Central memory CD8-positive, alpha-beta T cell (primary cell): Measurements from ENCODE around the gene EFCAB8.

Experiments used
- ATAC-seq: fragments of 150-1000 bp; cut with Tn5 transposase; replicated peaks from 2 replicates; pipeline ENCODE4 v1.10.0; 2022; ENCODE audit warnings: mild to moderate bottlenecking, moderate FRiP score, moderate number of reproducible peaks; ENCODE audit not compliant: poor library complexity, severe bottlenecking; ENCODE audit errors: extremely low read depth
- DNase-seq, 2 donors: peaks; one replicate each; pipeline ENCODE4 v3.0.0; 2021; ENCODE audit warnings: low spot score in 2 of 2
- H3K27ac Mint-ChIP-seq: one replicate; pipeline ENCODE4 v1.8.0; 2022; ENCODE audit warnings: low read depth, mild to moderate bottlenecking, moderate library complexity, mixed read lengths
- H3K27me3 Mint-ChIP-seq: one replicate; pipeline ENCODE4 v1.8.0; 2022; ENCODE audit warnings: mixed read lengths
- H3K36me3 Mint-ChIP-seq: one replicate; pipeline ENCODE4 v1.8.0; 2022; ENCODE audit warnings: mild to moderate bottlenecking, moderate library complexity, mixed read lengths; ENCODE audit not compliant: insufficient read depth
- H3K4me1 Mint-ChIP-seq: one replicate; pipeline ENCODE4 v1.8.0; 2022; ENCODE audit warnings: mixed read lengths
- H3K4me3 Mint-ChIP-seq: one replicate; pipeline ENCODE4 v1.8.0; 2022; ENCODE audit warnings: mild to moderate bottlenecking, moderate library complexity, mixed read lengths
- H3K9me3 Mint-ChIP-seq: one replicate; pipeline ENCODE4 v1.8.0; 2022; ENCODE audit warnings: mixed read lengths

Gene EFCAB8

DNA sequence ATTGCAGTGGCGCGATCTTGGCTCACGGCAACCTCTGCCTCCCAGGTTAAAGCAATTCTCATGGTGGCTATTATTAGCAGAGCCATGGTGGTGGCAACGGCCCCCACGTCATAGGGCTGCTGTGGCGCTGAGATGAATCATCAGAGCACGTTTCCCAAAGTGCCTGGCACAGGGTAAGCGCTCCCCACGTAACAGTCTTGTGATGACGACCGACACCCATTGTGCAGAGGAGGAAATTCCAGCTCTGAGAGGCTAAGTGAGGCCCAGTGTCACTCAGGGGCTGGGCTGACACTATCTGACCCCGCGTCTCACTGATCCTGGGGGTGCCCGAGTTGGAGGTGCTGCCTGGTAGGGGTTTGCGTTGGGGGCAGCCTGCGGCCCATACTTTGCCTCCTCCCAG, 129.3 kb downstream of the EFCAB8 start:
- Mint-ChIP-seq H3K27me3 (no peaks in the 10 kb centered on the region), H3K27ac (no peak overlapping the region), H3K4me3 (no peak overlapping the region), H3K36me3 (no peaks in the 10 kb centered on the region), H3K9me3 (no peaks in the 10 kb centered on the region), H3K4me1 (peaks cover 5% of the 10 kb centered on the region)
- DNase-seq (no peak), ATAC-seq (no peak)

DNA sequence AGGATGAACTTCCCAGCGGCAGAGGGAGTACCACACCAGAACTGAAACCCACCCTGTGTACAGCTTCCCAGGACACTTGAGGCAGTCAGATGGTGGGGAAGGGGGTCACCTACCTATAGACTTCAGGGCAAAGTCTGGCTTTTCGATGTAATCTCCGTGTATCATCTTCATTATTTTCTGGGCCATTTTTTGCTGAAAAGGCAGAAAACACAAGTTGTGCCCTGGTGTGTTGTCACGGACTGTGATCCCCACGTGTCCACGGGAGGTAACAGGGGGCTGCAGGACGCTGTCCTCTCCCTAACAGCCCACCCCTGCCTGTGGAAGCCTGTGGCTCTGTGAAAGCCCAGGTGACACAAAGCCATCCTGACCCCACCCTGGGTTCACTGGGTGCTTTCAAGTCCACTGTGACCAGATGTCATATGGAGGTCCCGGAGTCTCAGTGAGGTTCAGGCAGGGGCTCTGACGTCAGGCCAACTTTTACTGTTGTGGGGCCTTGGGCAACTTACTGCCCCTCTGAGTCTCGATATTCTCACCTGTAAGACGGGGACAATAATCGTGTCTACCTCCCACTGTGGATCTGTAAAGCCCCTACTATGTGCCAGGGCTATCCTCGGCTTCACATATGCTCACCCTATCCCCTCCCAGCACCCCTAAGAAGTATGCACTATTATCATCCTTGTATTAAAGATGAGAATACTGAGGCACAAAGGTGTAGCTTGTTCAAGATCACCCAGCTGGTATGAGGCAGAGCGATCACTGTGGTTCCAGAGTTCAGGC, 131.0 kb downstream of the EFCAB8 start:
- H3K4me3 Mint-ChIP-seq = no peak overlapping the region
- DNase-seq (no peak), ATAC-seq (no peak)
- peaks cover 5% of the 10 kb centered on the region for H3K4me1 Mint-ChIP-seq
- H3K36me3 Mint-ChIP-seq = no peaks in the 10 kb centered on the region
- H3K9me3 Mint-ChIP-seq = peaks cover 1% of the 10 kb centered on the region
- H3K27me3 Mint-ChIP-seq = no peaks in the 10 kb centered on the region
- H3K27ac Mint-ChIP-seq = no peak overlapping the region

DNA sequence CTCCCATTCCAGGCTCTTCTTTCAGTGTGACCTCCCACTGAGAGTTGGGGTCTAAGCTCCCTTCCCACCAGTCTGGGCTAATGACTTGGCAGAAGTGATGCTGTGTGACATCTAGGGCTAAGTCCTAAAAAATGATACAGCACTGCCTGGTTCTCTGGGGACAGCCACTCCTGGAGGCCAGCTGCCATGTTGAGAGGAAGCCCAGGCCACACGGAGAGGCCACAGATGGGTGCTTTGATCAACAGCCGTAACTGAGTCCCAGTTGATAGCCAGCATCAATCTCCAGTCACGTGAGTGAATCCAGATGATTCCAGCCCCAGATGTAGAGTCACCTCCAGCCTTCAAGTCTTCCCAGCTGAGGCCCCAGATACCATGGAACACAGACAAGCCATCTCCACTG, 131.7 kb downstream of the EFCAB8 start:
- H3K27me3 Mint-ChIP-seq = no peaks in the 10 kb centered on the region
- peaks cover 5% of the 10 kb centered on the region for H3K9me3 Mint-ChIP-seq
- no peak overlapping the region for H3K27ac Mint-ChIP-seq
- H3K36me3 Mint-ChIP-seq = no peaks in the 10 kb centered on the region
- DNase-seq (no peak), ATAC-seq (no peak)
- peaks cover 5% of the 10 kb centered on the region for H3K4me1 Mint-ChIP-seq
- H3K4me3 Mint-ChIP-seq = no peak overlapping the region

DNA sequence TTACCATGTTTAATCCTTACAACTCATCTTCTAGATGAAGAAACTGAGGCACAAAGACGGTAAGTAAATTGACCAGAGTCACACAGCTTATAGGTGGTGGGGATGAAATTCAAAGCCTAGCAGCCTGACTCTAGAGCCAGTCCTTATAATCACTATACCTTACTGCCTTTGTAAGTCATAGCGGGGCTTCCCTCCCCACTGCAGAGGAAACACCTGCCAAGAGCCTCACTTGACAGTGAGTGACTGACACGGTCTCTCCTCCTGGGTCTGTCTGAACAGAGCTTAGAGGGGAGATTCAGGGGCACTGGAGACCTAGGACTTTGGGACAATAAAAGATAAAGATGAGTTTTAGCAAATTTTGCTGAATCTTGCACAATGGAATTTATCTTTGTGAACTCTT, 132.7 kb downstream of the EFCAB8 start:
- Mint-ChIP-seq H3K9me3 (peaks cover 5% of the 10 kb centered on the region), H3K27ac (no peak overlapping the region), H3K4me3 (no peak overlapping the region), H3K27me3 (no peaks in the 10 kb centered on the region), H3K4me1 (peaks cover 5% of the 10 kb centered on the region), H3K36me3 (no peaks in the 10 kb centered on the region)
- no peak for ATAC-seq
- no peak for DNase-seq

DNA sequence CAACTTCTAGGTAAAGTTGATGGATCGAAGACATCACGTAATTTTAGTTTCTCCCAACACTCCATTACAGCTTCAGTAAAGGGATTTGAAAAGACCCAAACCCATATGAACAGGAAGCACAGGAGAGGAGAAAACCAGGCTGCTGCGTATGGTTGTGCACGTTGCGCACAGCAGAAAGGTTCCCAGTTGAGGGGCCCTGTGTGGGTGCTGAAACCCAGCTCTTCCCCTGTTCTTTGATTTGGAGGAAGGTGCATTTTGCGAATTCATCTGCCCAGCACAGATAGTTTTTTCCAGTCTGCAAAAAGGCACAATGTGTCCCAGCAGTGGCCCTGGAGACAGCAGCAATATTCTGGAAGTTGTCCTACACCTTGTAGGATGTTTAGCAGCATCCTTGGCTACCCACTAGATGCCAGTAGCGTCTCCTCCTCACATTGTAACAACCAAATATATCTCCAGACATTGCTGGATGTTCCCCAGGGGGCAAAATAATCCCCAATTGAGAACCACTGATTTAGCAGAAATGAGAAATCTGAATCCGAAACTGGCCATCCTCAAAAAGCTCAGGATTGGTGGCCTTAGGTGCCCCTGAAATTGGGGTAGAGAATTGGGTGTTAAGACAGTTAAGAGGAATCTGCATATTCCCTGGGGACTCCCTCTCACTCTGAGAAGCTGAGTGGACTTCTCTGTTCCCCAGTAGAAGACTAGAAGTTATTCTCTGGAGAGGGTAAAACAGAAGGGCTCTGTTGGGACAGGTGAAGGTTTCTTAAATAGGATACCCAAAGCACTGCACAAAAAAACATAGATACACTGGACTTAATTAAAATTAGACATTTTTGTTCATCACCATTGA, 133.3 kb downstream of the EFCAB8 start:
- Mint-ChIP-seq H3K27me3 (no peaks in the 10 kb centered on the region), H3K27ac (no peak overlapping the region), H3K9me3 (peaks cover 5% of the 10 kb centered on the region), H3K36me3 (no peaks in the 10 kb centered on the region), H3K4me1 (peaks cover 5% of the 10 kb centered on the region), H3K4me3 (no peak overlapping the region)
- ATAC-seq (no peak), DNase-seq (no peak)

DNA sequence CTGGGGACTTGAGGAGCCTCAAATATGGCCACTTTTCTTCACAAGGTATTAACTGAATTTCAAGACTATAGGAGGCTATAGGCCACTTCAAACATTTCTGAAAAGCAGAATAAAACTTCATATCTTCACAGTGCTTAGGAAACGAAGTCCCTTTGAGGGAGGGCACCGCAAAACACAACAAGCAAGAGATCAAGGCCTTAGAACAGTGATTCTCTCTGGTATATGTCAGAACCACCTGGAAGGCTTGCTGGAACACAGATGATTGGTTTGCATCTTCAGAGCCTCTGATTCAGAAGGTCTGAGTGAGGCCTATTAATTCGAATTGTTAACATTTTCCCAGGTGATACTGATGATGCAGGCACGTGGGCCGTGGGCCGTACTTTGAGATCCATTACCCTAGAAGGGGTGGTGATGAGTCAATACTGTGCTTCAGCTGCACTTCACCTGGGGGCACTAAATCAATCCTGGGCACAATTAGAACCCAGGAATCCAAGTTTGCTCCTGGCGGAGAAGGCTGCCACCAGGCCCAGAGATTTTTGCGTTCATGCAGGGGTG, 134.8 kb downstream of the EFCAB8 start:
- Mint-ChIP-seq H3K27me3 (no peaks in the 10 kb centered on the region), H3K27ac (no peak overlapping the region), H3K9me3 (peaks cover 5% of the 10 kb centered on the region), H3K4me1 (peaks cover 9% of the 10 kb centered on the region), H3K4me3 (no peak overlapping the region), H3K36me3 (no peaks in the 10 kb centered on the region)
- DNase-seq (no peak), ATAC-seq (no peak)

DNA sequence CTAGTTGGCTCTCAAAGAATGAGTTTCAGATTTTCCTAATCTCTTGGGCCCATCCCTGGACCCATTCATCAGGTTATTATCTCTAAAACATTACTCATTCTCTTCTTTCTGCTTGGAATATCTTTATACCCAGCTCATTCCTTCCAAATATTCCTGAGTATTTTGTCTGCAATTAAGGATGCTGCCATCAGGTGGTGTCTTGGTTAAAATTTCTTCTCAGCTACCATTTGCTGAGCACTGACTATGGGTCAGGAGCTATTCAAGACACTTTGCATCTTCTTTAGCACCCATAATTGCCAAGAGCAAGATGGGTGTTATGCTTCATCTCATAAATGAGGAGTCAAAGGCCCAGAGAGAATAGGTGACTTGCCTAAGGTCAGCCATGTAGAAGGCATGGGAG, 137.1 kb downstream of the EFCAB8 start:
- DNase-seq (no peak), ATAC-seq (no peak)
- Mint-ChIP-seq H3K36me3 (no peaks in the 10 kb centered on the region), H3K4me3 (no peak overlapping the region), H3K4me1 (peaks cover 9% of the 10 kb centered on the region), H3K27me3 (no peaks in the 10 kb centered on the region), H3K9me3 (peaks cover 5% of the 10 kb centered on the region), H3K27ac (no peak overlapping the region)

DNA sequence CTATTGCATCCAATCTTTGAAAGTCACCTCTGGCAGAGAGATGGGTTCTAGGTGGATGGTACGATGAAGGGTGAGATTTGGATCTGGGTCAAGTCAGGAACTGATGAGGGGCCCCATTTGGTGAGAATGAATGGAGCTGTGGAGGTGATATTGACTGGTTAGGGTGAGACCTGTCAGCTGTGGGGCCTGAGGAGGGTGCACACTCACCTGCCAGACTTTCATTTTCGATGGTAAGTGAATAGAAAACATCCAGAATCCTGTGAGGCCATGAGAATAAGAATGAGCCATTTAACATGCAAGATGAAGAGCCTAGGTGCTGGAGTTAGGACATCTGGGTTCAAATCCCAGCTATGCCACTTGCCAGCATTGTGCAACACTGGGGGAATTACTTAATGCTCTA, 138.7 kb downstream of the EFCAB8 start:
- DNase-seq (no peak), ATAC-seq (no peak)
- Mint-ChIP-seq H3K27ac (no peak overlapping the region), H3K9me3 (peaks cover 5% of the 10 kb centered on the region), H3K27me3 (no peaks in the 10 kb centered on the region), H3K36me3 (no peaks in the 10 kb centered on the region), H3K4me3 (no peak overlapping the region), H3K4me1 (peaks cover 4% of the 10 kb centered on the region)

DNA sequence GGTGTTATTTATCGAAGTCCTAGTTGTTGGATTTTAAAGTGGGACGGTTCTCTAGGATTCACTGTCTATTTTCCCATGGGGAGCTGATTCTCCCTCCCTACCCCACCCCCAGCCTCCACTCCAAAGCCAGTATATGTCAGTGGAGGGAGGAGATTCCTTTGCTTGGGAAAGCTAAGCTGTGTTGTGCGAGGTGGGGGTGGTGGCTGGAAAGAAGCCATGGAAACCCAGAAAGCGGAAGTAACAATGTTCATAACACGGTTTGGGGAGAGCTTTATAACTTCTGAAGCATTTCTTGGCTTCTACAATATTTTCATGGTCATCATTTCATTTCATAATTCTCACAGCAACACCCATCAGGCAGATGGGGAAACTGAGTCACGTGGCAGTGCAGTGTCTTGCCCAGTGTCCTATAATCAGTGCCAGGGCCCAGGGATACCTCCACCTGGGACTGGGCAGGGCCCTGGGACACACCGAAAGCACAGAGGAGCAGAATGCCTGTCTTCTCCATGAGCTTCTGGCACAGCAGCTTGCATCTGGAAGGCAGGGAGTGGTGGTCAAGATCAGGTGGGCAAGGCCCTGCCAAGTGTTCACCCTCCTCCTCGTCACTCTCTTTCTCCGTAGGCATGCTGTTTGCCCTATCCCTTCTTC, 141.0 kb downstream of the EFCAB8 start:
- DNase-seq (no peak), ATAC-seq (no peak)
- H3K27me3 Mint-ChIP-seq = no peaks in the 10 kb centered on the region
- H3K36me3 Mint-ChIP-seq = no peaks in the 10 kb centered on the region
- H3K9me3 Mint-ChIP-seq = peaks cover 4% of the 10 kb centered on the region
- no peak overlapping the region for H3K4me3 Mint-ChIP-seq
- no peak overlapping the region for H3K27ac Mint-ChIP-seq
- peaks cover 4% of the 10 kb centered on the region for H3K4me1 Mint-ChIP-seq

DNA sequence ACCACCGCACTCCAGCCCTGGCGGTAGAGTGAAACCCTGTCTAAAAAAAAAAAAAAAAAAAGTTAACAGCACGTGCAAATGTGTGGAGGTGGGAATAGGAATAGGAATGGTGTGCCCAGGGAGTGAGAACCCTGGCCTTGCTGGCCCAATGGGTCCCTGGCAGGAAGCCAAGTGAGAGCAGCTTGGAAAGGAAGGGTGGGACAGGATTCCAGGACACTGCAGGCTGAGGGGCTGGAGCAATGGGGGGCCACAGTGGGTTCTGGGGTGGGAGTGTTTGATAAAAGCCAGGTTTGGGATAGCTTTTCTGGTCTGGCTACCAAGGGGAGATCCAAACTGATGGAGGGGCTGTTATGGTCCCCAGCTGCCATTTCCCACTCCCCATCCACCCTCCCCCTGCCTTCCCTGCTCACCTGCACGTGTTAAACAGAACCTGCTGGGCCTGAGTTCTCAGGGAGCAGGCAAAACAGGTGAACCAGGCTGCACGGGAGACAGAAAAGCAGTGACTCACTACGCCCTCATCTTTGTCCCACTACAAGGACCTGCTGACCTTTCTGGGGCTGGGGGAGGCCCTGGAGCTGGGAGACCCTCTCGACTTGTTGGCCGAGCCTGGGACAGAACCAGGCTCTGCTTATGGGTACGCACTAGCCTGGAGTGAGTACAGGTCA, 142.2 kb downstream of the EFCAB8 start:
- Mint-ChIP-seq H3K36me3 (no peaks in the 10 kb centered on the region), H3K4me3 (no peak overlapping the region), H3K27me3 (no peaks in the 10 kb centered on the region), H3K9me3 (peaks cover 6% of the 10 kb centered on the region), H3K4me1 (peaks cover 9% of the 10 kb centered on the region), H3K27ac (no peak overlapping the region)
- DNase-seq (no peak), ATAC-seq (no peak)

DNA sequence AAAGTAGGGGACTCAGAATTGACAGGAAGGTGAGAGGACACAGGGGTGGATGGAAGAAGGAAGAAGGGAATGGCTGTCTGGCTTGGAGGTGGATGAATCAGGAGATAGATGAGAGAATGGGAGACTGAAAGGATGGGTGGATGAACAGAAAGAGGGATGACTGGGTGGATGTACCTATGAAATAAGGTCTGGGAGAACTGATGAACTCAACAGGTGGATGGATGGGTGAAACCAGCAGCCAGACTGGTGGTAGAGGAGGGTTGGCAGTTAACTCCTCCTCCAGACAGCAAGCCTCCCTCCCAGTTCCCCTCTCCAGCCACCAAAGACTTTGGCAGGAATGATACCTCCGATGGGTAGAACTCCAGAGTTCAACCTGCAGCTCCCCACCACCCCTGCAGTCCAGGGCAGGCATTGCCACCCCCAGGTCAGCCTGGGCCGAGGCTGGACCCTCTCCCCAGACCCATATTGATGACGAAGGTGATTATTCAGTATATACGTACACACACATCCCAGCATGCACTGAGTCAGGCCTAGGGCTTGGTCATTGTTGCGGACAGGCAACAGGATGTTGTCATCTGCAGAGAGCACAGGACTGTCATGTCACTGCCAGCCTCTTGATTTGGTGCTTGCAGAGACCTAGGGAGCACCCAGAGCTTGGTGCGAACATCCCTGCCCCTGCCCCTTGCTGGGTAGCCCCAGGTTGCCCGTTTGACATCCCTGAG, 143.5 kb downstream of the EFCAB8 start:
- ATAC-seq = no peak
- H3K4me1 Mint-ChIP-seq = peaks cover 9% of the 10 kb centered on the region
- no peak overlapping the region for H3K4me3 Mint-ChIP-seq
- no peaks in the 10 kb centered on the region for H3K27me3 Mint-ChIP-seq
- H3K36me3 Mint-ChIP-seq = no peaks in the 10 kb centered on the region
- peaks cover 6% of the 10 kb centered on the region for H3K9me3 Mint-ChIP-seq
- H3K27ac Mint-ChIP-seq = peak overlapping the region; percentile 5
- no peak for DNase-seq
